IMR-90 (cell line): ENCODE results near the gene SPAG7. TPM values are rescaled to one million over a fixed set of nuclear protein-coding genes. Genes with fewer than 3 reads are reported as not detected.

Experiments
- ATAC-seq: fragments of 200-7000 bp; cut with Tn5 transposase; 2 replicates; pipeline ENCODE4 v1.9.1; 2020; ENCODE audit warnings: low read depth, mild to moderate bottlenecking, moderate library complexity
- BruUV-seq: library from RNA; stranded (reverse); fragments of 400-500 nt; replicated peaks from 2 replicates; lab custom pipeline; 2021; lab: Mats Ljungman, UMichigan
- CTCF ChIA-PET: fragments of 300-600 bp; formaldehyde crosslinking; extraction: SDS; loops from one replicate; lab custom pipeline; 2021; ENCODE audit warnings: antibody characterized with exemption; lab: Yijun Ruan, JAX
- POLR2A ChIA-PET: fragments of 300-600 bp; sonication (Branson Sonifier 250); formaldehyde crosslinking; loops from one replicate; lab custom pipeline; 2022; ENCODE audit warnings: antibody characterized with exemption; ENCODE audit not compliant: unreplicated experiment; lab: Charles Lee
- DNase-seq: peaks from one replicate; pipeline ENCODE4 v3.0.0; 2013
- H2AFZ ChIP-seq: replicated peaks from 2 replicates; pipeline ENCODE3; 2013; ENCODE audit warnings: low read length, mild to moderate bottlenecking; ENCODE audit not compliant: poor library complexity
- H2AK5ac ChIP-seq: 2 replicates; pipeline ENCODE4 v1.6.1; 2013; ENCODE audit warnings: low read depth, low read length, inconsistent platforms
- H2AK9ac ChIP-seq: replicated peaks from 2 replicates; pipeline ENCODE3; 2013; ENCODE audit warnings: mild to moderate bottlenecking, low read depth, low read length, moderate library complexity; ENCODE audit not compliant: poor library complexity
- H2BK120ac ChIP-seq: 2 replicates; pipeline ENCODE4 v1.6.1; 2013; ENCODE audit warnings: low read depth, low read length, inconsistent platforms
- H2BK15ac ChIP-seq: 3 replicates; pipeline ENCODE4 v1.6.1; 2013; ENCODE audit warnings: low read depth, low read length, inconsistent platforms
- H2BK20ac ChIP-seq: 2 replicates; pipeline ENCODE4 v1.6.1; 2013; ENCODE audit warnings: low read depth, mild to moderate bottlenecking, inconsistent platforms, low read length, moderate library complexity
- H2BK5ac ChIP-seq: 2 replicates; pipeline ENCODE4 v1.6.1; 2013; ENCODE audit warnings: mild to moderate bottlenecking, low read depth, low read length, inconsistent platforms; ENCODE audit not compliant: poor library complexity, severe bottlenecking
- H3K14ac ChIP-seq: replicated peaks from 2 replicates; pipeline ENCODE4 v1.6.1; 2013; ENCODE audit warnings: low read depth, low read length, inconsistent platforms
- H3K18ac ChIP-seq: 2 replicates; pipeline ENCODE4 v1.6.1; 2013; ENCODE audit warnings: low read depth, low read length, control low read depth
- H3K23ac ChIP-seq: 2 replicates; pipeline ENCODE4 v1.6.1; 2013; ENCODE audit warnings: low read depth, low read length, inconsistent platforms
- H3K27ac ChIP-seq: 2 replicates; pipeline ENCODE4 v1.5.1; 2013; ENCODE audit warnings: mild to moderate bottlenecking, control low read depth, low read length; ENCODE audit not compliant: insufficient read depth
- H3K27me3 ChIP-seq: 2 replicates; pipeline ENCODE4 v1.6.1; 2013; ENCODE audit warnings: low read length; ENCODE audit not compliant: control insufficient read depth, insufficient read depth
- H3K36me3 ChIP-seq: 2 replicates; pipeline ENCODE4 v1.6.1; 2013; ENCODE audit warnings: low read length, mixed read lengths; ENCODE audit not compliant: control insufficient read depth, insufficient read depth
- H3K4ac ChIP-seq: 2 replicates; pipeline ENCODE4 v1.6.1; 2013; ENCODE audit warnings: low read depth, low read length, inconsistent platforms
- H3K4me1 ChIP-seq: 2 replicates; pipeline ENCODE4 v1.6.1; 2013; ENCODE audit warnings: low read length, mixed read lengths; ENCODE audit not compliant: control insufficient read depth, insufficient read depth
- H3K4me2 ChIP-seq: 2 replicates; pipeline ENCODE4 v1.6.1; 2013; ENCODE audit warnings: low read depth, mild to moderate bottlenecking, control low read depth, low read length, moderate library complexity
- H3K4me3 ChIP-seq: 2 replicates; pipeline ENCODE4 v1.5.1; 2013; ENCODE audit warnings: low read depth, mild to moderate bottlenecking, control low read depth, low read length, moderate library complexity; ENCODE audit not compliant: insufficient read depth
- H3K56ac ChIP-seq: 2 replicates; pipeline ENCODE4 v1.6.1; 2013; ENCODE audit warnings: low read length, inconsistent platforms; ENCODE audit not compliant: insufficient read depth; ENCODE audit errors: extremely low read depth
- H3K79me1 ChIP-seq, 2 experiments: 2 replicates each; pipeline ENCODE4 v1.6.1; 2013; ENCODE audit warnings: low read length in 2 of 2, inconsistent platforms in 1 of 2, low read depth in 1 of 2
- H3K9ac ChIP-seq: 2 replicates; pipeline ENCODE4 v1.6.1; 2013; ENCODE audit warnings: low read depth, low read length, control low read depth
- H3K9me1 ChIP-seq: 2 replicates; pipeline ENCODE4 v1.6.1; 2013; ENCODE audit warnings: low read length, inconsistent platforms; ENCODE audit not compliant: insufficient read depth
- H3K9me3 ChIP-seq: 2 replicates; pipeline ENCODE4 v1.6.1; 2013; ENCODE audit warnings: low read length; ENCODE audit not compliant: control insufficient read depth, insufficient read depth
- H4K20me1 ChIP-seq: 2 replicates; pipeline ENCODE4 v1.6.1; 2013; ENCODE audit warnings: low read length, inconsistent platforms; ENCODE audit not compliant: insufficient read depth
- H4K5ac ChIP-seq: 2 replicates; pipeline ENCODE4 v1.6.1; 2013; ENCODE audit warnings: mild to moderate bottlenecking, low read depth, low read length, control low read depth
- H4K8ac ChIP-seq, 2 experiments: 2 replicates each; pipeline ENCODE4 v1.6.1; 2013; ENCODE audit warnings: low read depth in 2 of 2, low read length in 2 of 2, control low read depth in 1 of 2, inconsistent platforms in 1 of 2
- H4K91ac ChIP-seq: 2 replicates; pipeline ENCODE4 v1.6.1; 2013; ENCODE audit warnings: low read depth, low read length, inconsistent platforms; ENCODE audit not compliant: insufficient read depth
- BHLHE40 ChIP-seq: fragments of 150-350 bp; IDR thresholded peaks from 2 replicates; pipeline ENCODE4 v1.6.1; 2016; ENCODE audit warnings: mild to moderate bottlenecking, low read depth, low read length
- CEBPB ChIP-seq: IDR thresholded peaks from 2 replicates; pipeline ENCODE4 v1.6.1; 2012; ENCODE audit warnings: low read depth, low read length, improper control_type of control experiment
- FOS ChIP-seq: fragments of 150-350 bp; IDR thresholded peaks from 2 replicates; pipeline ENCODE4 v1.6.1; 2016; ENCODE audit warnings: low read depth, low read length
- POLR2A ChIP-seq: IDR thresholded peaks from 2 replicates; pipeline ENCODE4 v1.6.1; 2012; ENCODE audit warnings: mild to moderate bottlenecking, low read depth, low read length
- RAD21 ChIP-seq: IDR thresholded peaks from 2 replicates; pipeline ENCODE4 v1.6.1; 2012; ENCODE audit warnings: low read length, improper control_type of control experiment
- RFX5 ChIP-seq: IDR thresholded peaks from 2 replicates; pipeline ENCODE4 v1.8.0; 2012; ENCODE audit warnings: low read depth, mild to moderate bottlenecking, low read length, moderate library complexity
- WGBS, 2 experiments: methylation state at CpG; one replicate each; pipeline versions ENCODE4 v1.1.5 to v1.1.7; 2013; ENCODE audit warnings: missing lambda C conversion rate in 2 of 2; ENCODE audit not compliant: insufficient read length in 1 of 2; ENCODE audit errors: extremely low coverage in 2 of 2; 5-methylcytosine and 5-hydroxymethylcytosine counted together
- dilution Hi-C: fragments of 300-500 bp; cut with HindIII; formaldehyde crosslinking; loops from one replicate; pipeline ENCODE4 v1.14.3; 2018; ENCODE audit warnings: low sequenced_read_pairs; ENCODE audit not compliant: unreplicated experiment
- in situ Hi-C: fragments of 300-500 bp; cut with MboI; formaldehyde crosslinking; loops from 3 replicates; pipeline ENCODE4 v1.14.3; 2019; ENCODE audit warnings: low sequenced_read_pairs, inconsistent platforms, mixed read lengths
- intact Hi-C: fragments of 100-400 bp; cut with micrococcal nuclease; formaldehyde crosslinking; loops from 2 replicates; pipeline ENCODE4 v1.10.0; 2022
- polyA plus RNA-seq, 3 experiments: library from polyadenylated mRNA; depleted of rRNA; stranded (reverse); fragments of >200 nt; gene quantifications; 2 replicates each; pipeline ENCODE4 v1.2.3, GENCODE V29; 2012; ENCODE audit warnings: low replicate concordance in 1 of 3
- total RNA-seq: library from RNA; depleted of rRNA; stranded (reverse); fragments of >200 nt; gene quantifications from 2 replicates; pipeline ENCODE4 v1.2.3, GENCODE V29; 2012
- TF ChIP-seq, protein P1 (sequence below): fragments of 150-350 bp; IDR thresholded peaks from 2 replicates; pipeline ENCODE4 v1.6.1; 2017; ENCODE audit warnings: mild to moderate bottlenecking, antibody characterized with exemption, low read length, low read depth

SPAG7 gene
- total and polyA plus RNA-seq, 2 of the 4 experiments (the other 2 are of a cell fraction) = 50.2 to 108 TPM

- Histone ChIP-seq H2AK9ac (peak overlapping the region; percentile 100), H3K27me3 (no peaks in the 10 kb centered on the region), H4K5ac (peak overlapping the region; percentile 56), H4K91ac (peak overlapping the region; percentile 99), H3K56ac (peak overlapping the region; percentile 99), H3K4me1 (peaks cover 14% of the 10 kb centered on the region), H2BK20ac (peak overlapping the region; percentile 71), H3K27ac (peak overlapping the region; percentile 79), H2BK15ac (peak overlapping the region; percentile 67; the same call in 2 of the 3 replicates), H2BK120ac (peak overlapping the region; percentile 85), H4K20me1 (peaks cover 3% of the 10 kb centered on the region; the same call in 1 of the 2 replicates), H3K9me3 (no peaks in the 10 kb centered on the region), H3K4ac (peak overlapping the region; percentile 100), H3K23ac (peak overlapping the region; percentile 88), H2AK5ac (peak overlapping the region; percentile 100), H4K8ac (peak overlapping the region; percentile 96 to 97), H3K79me1 (peaks cover 18 to 66% of the 10 kb centered on the region in 2 experiments), H2AFZ (peak overlapping the region; percentile 91), H3K36me3 (peaks cover 27% of the 10 kb centered on the region), H3K4me3 (peak overlapping the region; percentile 39), H2BK5ac (peak overlapping the region; percentile 94), H3K4me2 (peak overlapping the region; percentile 54), H3K14ac (peak overlapping the region; percentile 83), H3K9ac (peak overlapping the region; percentile 99), H3K9me1 (peaks cover 21% of the 10 kb centered on the region), H3K18ac (peak overlapping the region; percentile 87)
- peak; percentile 2 for ATAC-seq
- intact Hi-C loops = loop anchor here (5.0 kb wide), 1 partner anchor 62 kb away; no protein-coding TSS in a partner anchor
- dilution Hi-C loops = no loop called here
- TF ChIP-seq POLR2A = peak; percentile 77
- TF ChIP-seq CEBPB = peak; percentile 98
- TF ChIP-seq FOS = peak; percentile 89
- TF ChIP-seq RFX5 = no peak
- TF ChIP-seq, protein P1, sequence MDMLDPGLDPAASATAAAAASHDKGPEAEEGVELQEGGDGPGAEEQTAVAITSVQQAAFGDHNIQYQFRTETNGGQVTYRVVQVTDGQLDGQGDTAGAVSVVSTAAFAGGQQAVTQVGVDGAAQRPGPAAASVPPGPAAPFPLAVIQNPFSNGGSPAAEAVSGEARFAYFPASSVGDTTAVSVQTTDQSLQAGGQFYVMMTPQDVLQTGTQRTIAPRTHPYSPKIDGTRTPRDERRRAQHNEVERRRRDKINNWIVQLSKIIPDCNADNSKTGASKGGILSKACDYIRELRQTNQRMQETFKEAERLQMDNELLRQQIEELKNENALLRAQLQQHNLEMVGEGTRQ = 0 out of 2 replicates have a peak, but pooled peaks have one; percentile 5
- peak; percentile 66 for TF ChIP-seq BHLHE40
- TF ChIP-seq RAD21 = no peak
- ChIA-PET POLR2A (interaction anchor here (1.4 kb wide), 1 partner anchor 10 kb away, joined by 4 read pairs; no protein-coding TSS in a partner anchor), CTCF (no interaction called here)
- WGBS, 2 experiments = no CpG with 5 or more reads among the region's 15 CpGs
- DNase-seq = peak; percentile 95
- BruUV-seq = no TSS peak
- in situ Hi-C loops = no loop called here
These were observed 1.5 kb upstream of the SPAG7 start for GRCh38 chr17:4969047-4969550.
